ENCODE data around the gene MKNK1.

The MKNK1 gene

GRCh38 chr1:46613661-46614603 lies 9.9 kb upstream of the MKNK1 start:
- POLR2A ChIA-PET = no interaction called here
- no peak overlapping the region for H3K4me3 ChIP-seq (ENCODE audit: low read depth, low read length)
- CTCF ChIA-PET = interaction anchor here (0.7 to 1.8 kb wide), 2 partner anchors 8 to 9 kb away, joined by 3 to 6 read pairs; partner anchors contain the start of gene MKNK1
- DNase-seq (ENCODE audit: low read depth, low spot score) = no peak
- TF ChIP-seq CTCF (IDR thresholded peaks at IDR 0.05; ENCODE audit: insufficient read depth, low read length, missing control alignments) = no peak

- TF ChIP-seq CTCF (IDR thresholded peaks at IDR 0.05; ENCODE audit: insufficient read depth, low read length, missing control alignments) = no peak
- no peak for DNase-seq (ENCODE audit: low read depth, low spot score)
- CTCF ChIA-PET = interaction anchor here (0.8 to 1.8 kb wide), 3 partner anchors 9 to 264 kb away, joined by 4 to 6 read pairs (median 4); partner anchors contain the start of gene MKNK1
- POLR2A ChIA-PET = no interaction called here
- no peak overlapping the region for H3K4me3 ChIP-seq (ENCODE audit: low read depth, low read length)
Measured at GRCh38 chr1:46612937-46613660, 9.0 kb upstream of the MKNK1 start.

- CTCF ChIA-PET = interaction anchor here (1.1 kb wide), 1 partner anchor 113 kb away, joined by 4 read pairs; no protein-coding TSS in a partner anchor
- no peak for TF ChIP-seq CTCF (IDR thresholded peaks at IDR 0.05; ENCODE audit: insufficient read depth, low read length, missing control alignments)
- POLR2A ChIA-PET = no interaction called here
- no peak for DNase-seq (ENCODE audit: low read depth, low spot score)
- no peak overlapping the region for H3K4me3 ChIP-seq (ENCODE audit: low read depth, low read length)
Measured at GRCh38 chr1:46611691-46612221, 7.7 kb upstream of the MKNK1 start.

GRCh38 chr1:46607345-46608130 lies 3.5 kb upstream of the MKNK1 start:
- CTCF ChIA-PET = interaction anchor here (1.6 kb wide), 1 partner anchor 80 kb away, joined by 4 read pairs; no protein-coding TSS in a partner anchor

More at GRCh38 chr1:46607345-46608130, 3.5 kb upstream of the MKNK1 start:
- no peak for TF ChIP-seq CTCF (IDR thresholded peaks at IDR 0.05; ENCODE audit: insufficient read depth, low read length, missing control alignments)
- POLR2A ChIA-PET = interaction anchor here (0.8 kb wide), 1 partner anchor 9 kb away, joined by 3 read pairs; the partner anchor contains the start of gene MOB3C
- no peak overlapping the region for H3K4me3 ChIP-seq (ENCODE audit: low read depth, low read length)
- DNase-seq (ENCODE audit: low read depth, low spot score) = no peak
